Measurements from ENCODE around the gene TASL. TPM values are rescaled to one million over a fixed set of nuclear protein-coding genes. Genes with fewer than 3 reads are reported as not detected.
"Not testable (repeated sequence)": the region's sequence is repeated elsewhere in the genome, so short reads cannot be mapped to it uniquely, and the experiment has no call there.

Gene TASL
- total RNA-seq, 2 experiments from 2014 or later, result 3.1 to 3.4 TPM

DNA sequence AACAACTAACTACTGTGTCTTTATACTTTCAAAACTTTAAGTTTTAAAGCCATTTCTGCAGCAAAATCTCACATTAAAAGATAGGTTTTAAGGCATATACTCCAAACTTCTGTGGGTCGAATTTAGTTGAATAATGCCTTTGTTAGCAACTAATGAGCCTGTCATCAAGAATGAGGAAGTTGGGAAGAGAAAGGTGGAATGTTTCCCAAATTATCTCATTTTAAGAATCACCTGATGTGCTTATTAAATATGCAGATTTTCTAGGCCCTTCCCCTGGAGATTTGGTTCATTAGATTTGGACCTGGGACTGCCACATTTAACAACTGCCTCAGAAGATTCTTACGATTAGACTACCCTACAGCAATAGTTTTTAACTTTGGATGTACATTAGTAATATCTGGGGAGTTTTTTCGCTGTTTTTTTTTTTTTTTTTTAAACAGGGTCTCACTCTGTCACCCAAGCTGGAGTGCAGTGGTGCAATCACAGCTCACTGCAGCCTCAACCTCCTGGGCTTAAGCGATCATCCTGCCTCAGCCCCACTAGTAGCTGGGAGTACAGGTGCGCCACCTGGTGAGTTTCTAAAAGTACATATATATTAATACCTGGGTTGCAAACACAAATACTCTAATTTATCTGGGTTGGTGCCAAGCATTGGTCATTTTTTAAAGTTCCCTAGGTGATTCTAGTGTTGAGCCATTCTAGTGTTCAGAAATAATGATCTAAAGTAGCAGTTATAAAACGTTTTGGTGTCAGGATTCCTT lies 16.1 kb upstream of the TASL start:
- H3K36me3 Mint-ChIP-seq, result no peaks in the 10 kb centered on the region
- no peak for DNase-seq
- peaks cover 7% of the 10 kb centered on the region for H3K27me3 Mint-ChIP-seq
- peaks cover 23% of the 10 kb centered on the region for H3K4me1 Mint-ChIP-seq
- no peak overlapping the region for H3K4me3 Mint-ChIP-seq
- H3K27ac Mint-ChIP-seq, result no peak overlapping the region
- H3K9me3 Mint-ChIP-seq, result no peaks in the 10 kb centered on the region

- no peak overlapping the region for H3K4me3 Mint-ChIP-seq
- no peak overlapping the region for H3K27ac Mint-ChIP-seq
- no peaks in the 10 kb centered on the region for H3K9me3 Mint-ChIP-seq
- H3K4me1 Mint-ChIP-seq, result peaks cover 18% of the 10 kb centered on the region
- H3K36me3 Mint-ChIP-seq, result no peaks in the 10 kb centered on the region
- no peak for DNase-seq
- H3K27me3 Mint-ChIP-seq, result peaks cover 7% of the 10 kb centered on the region
Observed at GRCh38 chrX:30592831-30593230, 15.3 kb upstream of the TASL start.

- peaks cover 4% of the 10 kb centered on the region for H3K27me3 Mint-ChIP-seq
- no peak for DNase-seq
- H3K9me3 Mint-ChIP-seq, result no peaks in the 10 kb centered on the region
- no peak overlapping the region for H3K27ac Mint-ChIP-seq
- H3K4me3 Mint-ChIP-seq, result no peak overlapping the region
- H3K4me1 Mint-ChIP-seq, result peaks cover 7% of the 10 kb centered on the region
- H3K36me3 Mint-ChIP-seq, result no peaks in the 10 kb centered on the region
Observed at GRCh38 chrX:30590368-30590767, 12.8 kb upstream of the TASL start.

DNA sequence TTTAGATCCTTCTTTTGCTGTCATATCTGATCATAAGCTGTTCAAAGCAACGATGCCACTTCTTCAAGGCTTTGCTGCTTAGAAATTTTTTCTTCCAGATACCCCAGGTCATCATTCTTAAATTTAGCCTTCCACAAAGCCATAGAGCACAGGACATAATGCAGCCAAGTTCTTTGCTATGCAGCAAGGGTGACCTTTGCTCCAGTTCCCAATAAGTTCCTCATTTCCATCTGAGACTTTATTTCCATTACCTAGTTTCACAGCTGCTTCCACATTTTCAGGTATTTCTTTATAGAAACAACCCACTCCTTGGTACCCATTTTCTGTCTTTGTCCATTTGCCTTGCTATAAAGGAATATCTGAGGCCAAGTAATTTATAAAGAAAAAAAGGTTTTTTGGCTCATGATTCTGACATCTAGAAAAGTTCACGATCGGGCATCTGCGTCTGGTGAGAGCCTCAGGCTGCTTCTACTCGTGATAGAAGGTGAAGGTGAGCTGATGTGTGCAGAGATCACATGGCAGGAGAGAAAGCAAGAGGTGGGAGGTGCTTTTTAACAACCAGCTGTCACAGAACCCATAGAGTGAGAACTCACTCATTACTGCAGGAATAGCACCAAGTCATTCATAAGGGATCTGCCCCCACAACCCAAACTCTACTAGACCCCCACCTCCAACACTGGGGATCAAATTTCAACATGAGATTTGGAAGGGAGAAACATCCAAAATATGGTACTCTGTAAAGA lies 11.8 kb upstream of the TASL start:
- Mint-ChIP-seq H3K9me3 (no peaks in the 10 kb centered on the region), H3K27me3 (peaks cover 4% of the 10 kb centered on the region), H3K27ac (no peak overlapping the region), H3K36me3 (no peaks in the 10 kb centered on the region), H3K4me1 (peaks cover 7% of the 10 kb centered on the region), H3K4me3 (no peak overlapping the region)
- no peak for DNase-seq

GRCh38 chrX:30586516-30586915 lies 8.9 kb upstream of the TASL start:
- H3K4me3 Mint-ChIP-seq, result no peak overlapping the region
- H3K27me3 Mint-ChIP-seq, result peaks cover 4% of the 10 kb centered on the region

GRCh38 chrX:30582664-30583063 lies 5.1 kb upstream of the TASL start:
- no peak for DNase-seq
- Mint-ChIP-seq H3K4me1 (no peaks in the 10 kb centered on the region), H3K27ac (no peak overlapping the region), H3K27me3 (no peaks in the 10 kb centered on the region), H3K9me3 (no peaks in the 10 kb centered on the region), H3K36me3 (no peaks in the 10 kb centered on the region), H3K4me3 (no peak overlapping the region)

More at GRCh38 chrX:30586516-30586915, 8.9 kb upstream of the TASL start:
- Mint-ChIP-seq H3K36me3 (no peaks in the 10 kb centered on the region), H3K4me1 (peaks cover 2% of the 10 kb centered on the region), H3K9me3 (no peaks in the 10 kb centered on the region), H3K27ac (no peak overlapping the region)
- DNase-seq, result no peak

GRCh38 chrX:30580641-30581040 lies 3.1 kb upstream of the TASL start:
- Mint-ChIP-seq H3K36me3 (peaks cover 2% of the 10 kb centered on the region), H3K27me3 (no peaks in the 10 kb centered on the region), H3K9me3 (no peaks in the 10 kb centered on the region), H3K27ac (no peak overlapping the region), H3K4me3 (no peak overlapping the region), H3K4me1 (peaks cover 2% of the 10 kb centered on the region)
- no peak for DNase-seq

DNA sequence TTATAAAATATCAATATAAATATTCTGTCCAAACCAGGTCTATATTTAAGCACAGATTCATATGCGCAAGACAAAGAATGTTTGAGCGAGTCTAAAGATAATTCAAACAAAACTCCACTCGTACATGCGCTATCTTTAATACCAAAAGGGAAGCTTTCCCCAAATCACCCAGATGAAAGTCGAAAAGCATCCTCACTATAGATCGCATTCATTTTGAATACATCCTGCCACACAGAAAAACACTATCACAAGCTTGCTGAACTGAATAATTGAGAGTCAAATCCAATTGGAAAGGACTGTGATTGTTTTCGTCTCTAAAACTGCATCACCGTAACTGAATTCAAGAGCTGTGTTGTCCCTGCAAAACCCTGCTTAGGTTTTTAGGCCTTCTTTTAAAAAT lies 685 bp downstream of the TASL start:
- Mint-ChIP-seq H3K27ac (peak overlapping the region; percentile 96), H3K4me3 (peak overlapping the region; percentile 85), H3K27me3 (no peaks in the 10 kb centered on the region), H3K4me1 (peaks cover 11% of the 10 kb centered on the region), H3K36me3 (peaks cover 11% of the 10 kb centered on the region), H3K9me3 (no peaks in the 10 kb centered on the region)
- DNase-seq, result no peak

DNA sequence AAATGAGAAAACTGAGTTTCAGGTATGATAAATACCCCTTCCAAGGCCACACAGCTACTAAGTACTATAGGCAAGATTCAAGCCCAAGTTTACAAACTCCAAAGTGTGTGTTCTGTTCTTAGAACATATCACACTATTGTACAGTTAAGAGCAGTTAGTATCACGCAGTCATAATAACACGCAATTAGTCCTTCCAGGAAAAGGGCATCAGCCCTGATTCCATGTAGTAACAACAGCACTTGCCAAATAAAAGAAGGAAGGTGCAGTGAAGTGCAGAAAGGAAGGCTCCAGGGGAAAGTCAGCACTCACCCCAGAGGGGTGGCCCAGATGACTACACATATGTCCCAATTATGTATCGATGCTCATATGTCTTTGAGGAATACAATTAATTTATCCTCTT lies 4.4 kb downstream of the TASL start:
- Mint-ChIP-seq H3K36me3 (peaks cover 11% of the 10 kb centered on the region), H3K4me1 (peaks cover 13% of the 10 kb centered on the region), H3K27ac (no peak overlapping the region), H3K9me3 (no peaks in the 10 kb centered on the region), H3K4me3 (no peak overlapping the region), H3K27me3 (no peaks in the 10 kb centered on the region)
- no peak for DNase-seq

GRCh38 chrX:30572678-30573077 lies 4.9 kb downstream of the TASL start:
- Mint-ChIP-seq H3K4me1 (peaks cover 13% of the 10 kb centered on the region), H3K27ac (no peak overlapping the region), H3K36me3 (peaks cover 11% of the 10 kb centered on the region), H3K9me3 (no peaks in the 10 kb centered on the region), H3K4me3 (no peak overlapping the region), H3K27me3 (no peaks in the 10 kb centered on the region)
- no peak for DNase-seq

DNA sequence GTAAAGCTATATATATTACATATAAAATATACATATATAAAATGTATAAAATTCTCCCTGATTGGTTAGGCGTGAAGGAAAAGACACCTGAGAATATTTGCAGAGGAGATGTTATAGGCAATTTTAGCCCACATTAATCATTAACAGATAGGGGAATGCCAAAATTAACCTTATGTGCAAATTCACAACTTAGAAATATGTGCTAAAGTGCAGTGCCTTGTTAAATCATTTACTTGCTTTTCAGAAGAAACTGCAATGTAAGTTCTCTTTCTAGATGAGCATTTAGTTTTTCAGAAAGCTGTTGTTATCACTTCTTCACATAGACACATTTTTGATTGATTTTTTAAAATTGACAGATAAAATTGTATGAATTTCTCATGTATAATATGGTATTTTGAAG lies 5.6 kb downstream of the TASL start:
- peaks cover 11% of the 10 kb centered on the region for H3K36me3 Mint-ChIP-seq
- H3K4me3 Mint-ChIP-seq, result no peak overlapping the region
- H3K27ac Mint-ChIP-seq, result no peak overlapping the region
- DNase-seq, result no peak
- H3K27me3 Mint-ChIP-seq, result no peaks in the 10 kb centered on the region
- H3K9me3 Mint-ChIP-seq, result no peaks in the 10 kb centered on the region
- peaks cover 13% of the 10 kb centered on the region for H3K4me1 Mint-ChIP-seq

DNA sequence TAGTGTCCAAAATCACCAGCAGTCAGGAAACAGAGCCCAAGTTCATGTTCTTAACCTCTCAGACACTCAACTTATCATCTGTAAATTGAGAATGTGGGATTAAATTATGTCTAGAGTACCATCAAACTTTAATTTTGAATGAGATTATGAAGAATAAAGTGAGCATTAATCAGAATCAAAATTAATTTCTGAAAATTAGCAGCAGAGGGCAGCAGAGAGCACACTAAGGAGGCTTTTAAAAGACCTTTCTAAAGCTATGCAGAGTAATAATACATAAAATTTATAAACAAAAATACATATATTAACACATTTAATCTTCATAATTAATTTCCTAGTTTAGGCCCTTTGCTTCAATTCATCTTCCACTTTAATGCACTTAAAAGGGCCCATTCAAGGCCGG lies 7.1 kb downstream of the TASL start:
- H3K36me3 Mint-ChIP-seq, result peaks cover 8% of the 10 kb centered on the region
- peaks cover 11% of the 10 kb centered on the region for H3K4me1 Mint-ChIP-seq
- H3K9me3 Mint-ChIP-seq, result no peaks in the 10 kb centered on the region
- no peak overlapping the region for H3K27ac Mint-ChIP-seq
- H3K27me3 Mint-ChIP-seq, result no peaks in the 10 kb centered on the region
- no peak for DNase-seq
- no peak overlapping the region for H3K4me3 Mint-ChIP-seq

DNA sequence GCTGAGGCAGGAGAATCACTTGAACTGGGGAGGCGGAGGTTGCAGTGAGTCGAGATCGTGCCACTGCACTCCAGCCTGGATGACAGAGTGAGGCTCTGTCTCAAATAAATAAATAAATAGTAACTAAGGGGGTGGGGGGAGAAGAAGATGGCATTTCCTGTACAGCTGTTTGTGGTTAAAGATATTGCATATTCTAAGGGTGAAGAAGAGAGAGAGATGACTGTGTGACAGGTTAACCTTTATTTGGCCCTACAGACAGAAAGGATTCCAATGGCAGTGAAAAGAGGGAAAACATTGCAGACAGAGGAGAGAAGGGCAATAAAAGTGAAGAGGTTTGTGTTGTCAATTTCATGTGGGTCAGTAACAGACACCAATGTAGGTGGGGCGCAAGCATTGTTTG lies 9.4 kb downstream of the TASL start:
- Mint-ChIP-seq H3K27ac (no peak overlapping the region), H3K27me3 (no peaks in the 10 kb centered on the region), H3K4me3 (no peak overlapping the region), H3K36me3 (no peaks in the 10 kb centered on the region), H3K9me3 (no peaks in the 10 kb centered on the region), H3K4me1 (peaks cover 5% of the 10 kb centered on the region)
- DNase-seq, result no peak

DNA sequence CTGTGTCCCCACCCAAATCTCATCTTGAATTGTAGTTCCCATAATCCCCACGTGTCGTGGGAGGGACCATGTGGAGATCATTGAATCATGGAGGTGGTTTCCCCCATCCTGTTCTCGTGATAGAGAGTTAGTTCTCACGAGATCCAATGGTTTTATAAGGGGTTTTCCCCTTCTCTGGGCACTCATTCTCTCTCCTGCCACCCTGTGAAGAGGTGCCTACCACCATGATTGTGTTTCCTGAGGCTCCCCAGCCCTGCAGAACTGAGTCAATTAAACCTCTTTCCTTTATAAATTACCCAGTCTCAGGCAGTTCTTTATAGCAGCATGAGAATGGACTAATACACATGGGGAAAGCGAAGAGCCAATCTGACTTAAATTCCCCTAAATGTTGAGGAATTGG lies 14.5 kb downstream of the TASL start:
- H3K4me3 Mint-ChIP-seq, H3K9me3 Mint-ChIP-seq, H3K27me3 Mint-ChIP-seq, DNase-seq, H3K4me1 Mint-ChIP-seq, H3K27ac Mint-ChIP-seq: not testable (repeated sequence)
- peaks cover 12% of the 10 kb centered on the region for H3K36me3 Mint-ChIP-seq

DNA sequence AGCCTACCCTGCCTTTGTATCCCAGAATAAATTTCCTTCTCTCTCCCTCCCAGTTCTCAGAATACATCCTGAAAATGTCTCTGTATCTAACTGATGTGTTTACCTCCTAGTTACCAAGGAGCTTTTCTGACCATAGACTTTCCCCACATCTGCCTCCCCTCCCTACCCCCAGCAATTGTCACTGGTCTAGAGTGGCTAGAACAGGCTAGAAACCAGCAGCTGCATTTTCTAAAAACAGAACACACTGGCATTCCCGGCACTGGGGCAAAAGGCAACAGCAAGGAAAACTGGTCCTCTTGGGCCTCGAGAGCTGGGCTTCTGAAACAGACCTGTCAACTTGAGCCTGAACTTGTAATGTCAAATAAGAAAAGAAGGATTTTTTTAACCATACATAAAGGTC lies 16.4 kb downstream of the TASL start:
- no peaks in the 10 kb centered on the region for H3K4me1 Mint-ChIP-seq
- no peak for DNase-seq
- H3K36me3 Mint-ChIP-seq, result peaks cover 12% of the 10 kb centered on the region
- H3K4me3 Mint-ChIP-seq, result no peak overlapping the region
- H3K27ac Mint-ChIP-seq, result no peak overlapping the region
- no peaks in the 10 kb centered on the region for H3K27me3 Mint-ChIP-seq
- peaks cover 1% of the 10 kb centered on the region for H3K9me3 Mint-ChIP-seq

DNA sequence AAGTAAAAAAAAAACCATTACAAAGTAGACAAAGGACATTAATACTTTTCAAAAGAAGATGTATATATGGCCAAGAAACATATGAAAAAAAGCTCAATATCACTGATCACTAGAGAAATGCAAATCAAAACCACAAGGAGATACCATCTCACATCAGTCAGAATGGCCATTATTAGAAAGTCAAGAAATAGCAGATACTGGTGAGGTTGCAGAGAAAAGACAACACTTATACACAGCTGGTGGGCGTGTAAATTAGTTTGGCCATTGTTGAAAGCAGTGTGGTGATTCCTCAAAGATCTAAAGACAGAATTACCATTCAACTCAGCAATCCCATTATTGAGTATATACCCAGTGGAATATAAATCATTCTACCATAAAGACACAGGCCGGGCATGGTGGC lies 39.3 kb downstream of the TASL start:
- Mint-ChIP-seq H3K4me1 (no peaks in the 10 kb centered on the region), H3K36me3 (no peaks in the 10 kb centered on the region), H3K9me3 (no peaks in the 10 kb centered on the region), H3K27me3 (no peaks in the 10 kb centered on the region), H3K27ac (no peak overlapping the region), H3K4me3 (no peak overlapping the region)
- no peak for DNase-seq
